ENCODE data around the gene NEURL2. TPM values are rescaled to one million over a fixed set of nuclear protein-coding genes. Genes with fewer than 3 reads are reported as not detected.
A peak's percentile ranks its signal among the peaks of the same experiment; 100 is the strongest.

Gene NEURL2
- total RNA-seq = 10 to 100 TPM in 1 of 4 donors, 1 to 10 TPM in 3; 4.2 to 11.5 (median 5.7) TPM

GRCh38 chr20:45890985-45891983 lies at the start of gene NEURL2, which contains the start of gene CTSA:
NEURL2 (minus strand) TSS chr20:45891208; CDS start chr20:45890991, 217 bp downstream.
CTSA (plus strand) TSS chr20:45891335; CDS start chr20:45891569, 234 bp downstream.
- WGBS = 0% methylated on average over 21 of the region's 78 CpGs
- Histone ChIP-seq H3K9me3 (no peaks in the 10 kb centered on the region), H3K27me3 (no peaks in the 10 kb centered on the region), H3K27ac (peak within 1 kb of the TSS; percentile 76), H3K36me3 (peaks cover 49% of the 10 kb centered on the region), H3K4me3 (peak within 1 kb of the TSS; percentile 66), H3K4me1 (peaks cover 32% of the 10 kb centered on the region)
- TF ChIP-seq POLR2AphosphoS5 (IDR thresholded peaks at IDR 0.05) (peak in 2 of 3 donors; percentile 96 to 98), EP300 (IDR thresholded peaks at IDR 0.05) (no peak), POLR2A (IDR thresholded peaks at IDR 0.05) (peak in 1 of 2 donors; percentile 21), CTCF (IDR thresholded peaks at IDR 0.05) (no peak)
- peak; percentile 97 to 99 for DNase-seq (ENCODE audit: low spot score in 2 of 2)

GRCh38 chr20:45940469-45940868 lies 49.5 kb upstream of the NEURL2 start:
- H3K36me3 ChIP-seq = peaks cover 84% of the 10 kb centered on the region
- no peak overlapping the region for H3K27ac ChIP-seq
- WGBS = 90% methylated on average over 2 of the region's 13 CpGs
- H3K27me3 ChIP-seq = no peaks in the 10 kb centered on the region
- H3K4me3 ChIP-seq = no peak overlapping the region
- H3K4me1 ChIP-seq = peaks cover 26% of the 10 kb centered on the region
- no peak for TF ChIP-seq POLR2A (IDR thresholded peaks at IDR 0.05)
- TF ChIP-seq EP300 (IDR thresholded peaks at IDR 0.05) = no peak
- TF ChIP-seq CTCF (IDR thresholded peaks at IDR 0.05) = no peak
- TF ChIP-seq POLR2AphosphoS5 (IDR thresholded peaks at IDR 0.05) = no peak
- H3K9me3 ChIP-seq = no peaks in the 10 kb centered on the region
- no peak for DNase-seq (ENCODE audit: low spot score in 2 of 2)

GRCh38 chr20:45940053-45940452 lies 49.0 kb upstream of the NEURL2 start:
- Histone ChIP-seq H3K27me3 (no peaks in the 10 kb centered on the region), H3K4me3 (no peak overlapping the region), H3K27ac (no peak overlapping the region), H3K4me1 (peaks cover 25% of the 10 kb centered on the region), H3K36me3 (peaks cover 80% of the 10 kb centered on the region), H3K9me3 (no peaks in the 10 kb centered on the region)
- DNase-seq (ENCODE audit: low spot score in 2 of 2) = no peak
- TF ChIP-seq POLR2A (IDR thresholded peaks at IDR 0.05) (no peak), CTCF (IDR thresholded peaks at IDR 0.05) (no peak), POLR2AphosphoS5 (IDR thresholded peaks at IDR 0.05) (no peak)
- 93% methylated on average over 3 of the region's 3 CpGs for WGBS

- H3K4me3 ChIP-seq = no peak overlapping the region
- 85% methylated on average over 6 of the region's 13 CpGs for WGBS
- DNase-seq (ENCODE audit: low spot score in 2 of 2) = no peak
- H3K27ac ChIP-seq = no peak overlapping the region
- peaks cover 29% of the 10 kb centered on the region for H3K4me1 ChIP-seq
- no peaks in the 10 kb centered on the region for H3K9me3 ChIP-seq
- no peaks in the 10 kb centered on the region for H3K27me3 ChIP-seq
- H3K36me3 ChIP-seq = peaks cover 68% of the 10 kb centered on the region
- TF ChIP-seq POLR2AphosphoS5 (IDR thresholded peaks at IDR 0.05) (no peak), EP300 (IDR thresholded peaks at IDR 0.05) (no peak), POLR2A (IDR thresholded peaks at IDR 0.05) (no peak), CTCF (IDR thresholded peaks at IDR 0.05) (no peak)
Measured at GRCh38 chr20:45938727-45939438, 47.9 kb upstream of the NEURL2 start.

Data from suprapubic skin (tissue), 4 donors.